Fibroblast of the aortic adventitia (primary cell): ENCODE data around the gene ECSCR. TPM values are rescaled to one million over a fixed set of nuclear protein-coding genes. Genes with fewer than 3 reads are reported as not detected.
"Not testable (repeated sequence)": the region's sequence is repeated elsewhere in the genome, so short reads cannot be mapped to it uniquely, and the experiment has no call there.

Experiments used
- DNase-seq: peaks from one replicate; pipeline ENCODE4 v3.0.0-alpha.2; 2010; ENCODE audit warnings: low read depth
- H3K4me3 ChIP-seq: 2 replicates; pipeline ENCODE4 v1.5.1; 2011; ENCODE audit warnings: low read depth, mild to moderate bottlenecking, control low read depth, low read length, moderate library complexity
- CTCF ChIP-seq: IDR thresholded peaks from 2 replicates; pipeline ENCODE4 v1.5.1; 2011; ENCODE audit warnings: mild to moderate bottlenecking, low read length, control low read depth, inconsistent platforms; ENCODE audit not compliant: insufficient read depth
- total RNA-seq: library from RNA; depleted of rRNA; stranded (reverse); fragments of >200 nt; gene quantifications from 2 replicates; pipeline ENCODE4 v1.2.3, GENCODE V29; 2012; ENCODE audit warnings: low replicate concordance

ECSCR gene
- total RNA-seq, 1 donor = 0.36 TPM

- no peak for DNase-seq
- H3K4me3 ChIP-seq = no peak overlapping the region
- TF ChIP-seq CTCF = no peak
These were observed 47.9 kb downstream of the ECSCR start for GRCh38 chr5:139414581-139415130.

GRCh38 chr5:139413963-139414362 is 48.6 kb downstream of the ECSCR start:
- H3K4me3 ChIP-seq = no peak overlapping the region
- DNase-seq = no peak
- TF ChIP-seq CTCF = no peak

GRCh38 chr5:139413153-139413552 is 49.4 kb downstream of the ECSCR start:
- DNase-seq = no peak
- H3K4me3 ChIP-seq = no peak overlapping the region
- TF ChIP-seq CTCF = no peak

GRCh38 chr5:139410993-139411828 is 51.3 kb downstream of the ECSCR start:
- H3K4me3 ChIP-seq = no peak overlapping the region
- no peak for DNase-seq
- TF ChIP-seq CTCF = no peak

GRCh38 chr5:139410121-139410992 is 52.2 kb downstream of the ECSCR start:
- no peak for TF ChIP-seq CTCF
- DNase-seq = no peak
- H3K4me3 ChIP-seq = no peak overlapping the region

DNA sequence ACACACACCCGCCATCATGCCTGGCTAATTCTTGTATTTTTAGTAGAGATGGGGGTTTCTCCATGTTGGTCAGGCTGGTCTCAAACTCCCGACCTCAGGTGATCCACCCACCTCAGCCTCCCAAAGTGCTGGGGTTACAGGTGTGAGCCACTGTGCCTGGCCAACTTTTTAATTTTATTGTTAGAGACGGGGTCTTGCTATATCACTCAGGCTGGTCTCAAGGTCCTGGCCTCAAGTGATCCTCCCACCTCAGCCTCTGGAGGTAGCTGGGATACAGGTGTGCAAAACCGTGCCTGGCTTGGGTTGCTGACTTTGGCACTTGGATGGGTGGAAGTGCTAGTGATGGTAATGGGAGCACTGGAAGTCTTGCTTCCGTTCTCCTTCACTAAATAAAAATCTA is 53.4 kb downstream of the ECSCR start:
- H3K4me3 ChIP-seq, DNase-seq: not testable (repeated sequence)

DNA sequence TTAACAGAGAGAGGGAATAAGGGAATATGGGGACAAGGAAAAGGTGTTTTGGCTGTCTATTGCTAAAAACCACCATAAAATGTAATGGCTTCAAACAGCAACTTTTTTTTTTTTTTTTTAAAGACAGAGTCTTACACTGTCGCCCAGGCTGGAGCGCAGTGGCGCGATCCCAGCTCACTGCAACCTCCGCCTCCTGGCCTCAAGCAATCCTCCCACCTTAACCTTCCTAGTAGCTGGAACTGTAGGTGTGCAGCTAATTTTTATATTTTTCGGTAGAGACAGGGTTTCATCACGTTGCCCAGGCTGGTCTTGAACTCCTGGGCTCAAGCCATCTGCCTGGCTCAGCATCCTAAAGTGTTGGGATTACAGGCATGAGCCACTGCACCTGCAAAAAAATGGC is 54.4 kb downstream of the ECSCR start:
- DNase-seq = no peak
- no peak overlapping the region for H3K4me3 ChIP-seq
- TF ChIP-seq CTCF = no peak
